ENCODE measurements around the gene GPC6.

GPC6 gene

DNA sequence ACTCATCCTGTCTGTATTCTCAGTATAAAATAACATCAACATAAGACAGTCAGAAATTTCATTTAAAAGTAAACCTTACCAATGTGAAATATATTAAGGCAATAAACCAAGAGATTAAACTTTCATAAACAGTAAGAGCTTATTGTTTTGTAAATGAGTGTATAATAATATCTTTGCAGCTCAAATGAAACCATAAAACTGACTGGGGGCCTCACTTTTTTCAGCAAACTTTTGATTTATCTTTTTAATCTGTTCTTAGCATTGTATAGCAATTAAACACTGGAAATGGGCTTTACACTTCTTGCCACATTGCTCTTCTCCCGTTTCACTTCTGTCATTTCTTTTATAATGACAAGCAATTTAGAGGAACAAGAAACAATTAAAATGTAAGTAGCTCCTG lies 580.3 kb downstream of the GPC6 start:
- in situ Hi-C loops (cut with HindIII; ENCODE audit: low sequenced_read_pairs): no loop called here

GRCh38 chr13:93810264-93810663 lies 583.7 kb downstream of the GPC6 start:
- in situ Hi-C loops (cut with HindIII; ENCODE audit: low sequenced_read_pairs): no loop called here

DNA sequence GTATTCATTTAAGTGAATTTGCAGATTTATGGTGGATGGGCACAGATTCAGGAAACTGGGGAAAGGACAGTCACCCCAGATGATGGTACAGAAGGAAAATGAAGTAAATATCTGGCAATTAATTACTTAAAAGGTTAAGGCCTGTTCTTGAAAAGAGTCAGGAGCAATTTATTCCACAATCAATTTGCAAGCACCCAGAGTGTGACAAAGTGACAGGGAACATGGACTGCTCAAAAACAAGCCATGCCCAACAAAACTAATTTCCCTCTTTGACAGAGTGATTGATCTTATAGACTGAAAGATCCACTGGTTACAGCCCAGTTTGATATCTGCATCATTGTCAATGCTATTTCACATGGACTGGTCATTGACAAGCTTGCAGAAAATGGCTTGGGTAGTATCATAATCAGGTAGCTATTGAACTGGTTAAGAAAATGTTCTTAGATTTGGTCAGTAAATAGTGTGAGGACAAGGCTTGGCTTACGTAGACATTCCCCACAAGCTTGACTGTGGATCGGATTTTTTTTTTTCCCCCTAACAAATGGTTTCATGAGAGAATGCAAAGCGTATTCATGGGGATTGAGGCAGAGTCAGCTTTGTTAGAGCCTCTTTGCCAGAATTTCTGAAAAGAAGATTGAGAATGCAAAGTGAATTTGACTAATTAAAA lies 584.6 kb downstream of the GPC6 start:
- in situ Hi-C loops (cut with HindIII; ENCODE audit: low sequenced_read_pairs): no loop called here

DNA sequence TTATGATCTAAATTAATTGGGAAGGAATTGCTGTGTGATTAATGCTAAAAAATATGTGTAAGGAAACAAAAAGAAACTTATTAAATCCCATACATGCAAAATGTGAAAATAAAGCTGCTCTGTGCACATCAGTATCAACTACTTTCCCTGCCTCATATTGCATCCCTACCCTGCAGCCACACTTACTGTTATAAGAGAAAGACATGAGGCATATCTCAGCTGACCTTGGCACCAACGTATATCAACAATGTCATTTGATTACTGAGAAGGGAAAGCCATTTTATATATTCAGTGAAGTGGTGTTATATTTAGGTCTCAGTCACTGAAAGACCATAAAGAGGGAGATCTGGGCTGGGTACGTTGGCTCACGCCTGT lies 585.1 kb downstream of the GPC6 start:
- in situ Hi-C loops (cut with HindIII; ENCODE audit: low sequenced_read_pairs): no loop called here

DNA sequence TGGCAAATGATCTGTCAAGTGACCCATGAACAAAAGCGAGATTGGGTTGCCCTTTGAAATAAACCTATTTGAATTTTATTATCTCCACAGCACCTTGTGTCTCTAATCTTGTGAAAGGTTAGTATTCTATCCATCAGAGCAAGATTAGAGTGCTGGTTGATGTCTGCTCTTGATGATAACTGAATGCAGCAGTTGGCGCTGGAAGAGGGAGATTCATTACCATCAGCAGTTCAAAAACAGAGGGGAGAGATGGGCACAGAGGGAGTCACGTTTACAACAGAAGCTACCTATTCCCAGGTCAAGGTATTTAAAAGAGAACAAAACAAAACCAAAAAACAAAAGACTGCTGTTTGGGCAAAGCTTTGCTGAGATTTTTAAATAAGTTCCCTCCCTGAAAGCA lies 588.1 kb downstream of the GPC6 start:
- in situ Hi-C loops (cut with HindIII; ENCODE audit: low sequenced_read_pairs): no loop called here

DNA sequence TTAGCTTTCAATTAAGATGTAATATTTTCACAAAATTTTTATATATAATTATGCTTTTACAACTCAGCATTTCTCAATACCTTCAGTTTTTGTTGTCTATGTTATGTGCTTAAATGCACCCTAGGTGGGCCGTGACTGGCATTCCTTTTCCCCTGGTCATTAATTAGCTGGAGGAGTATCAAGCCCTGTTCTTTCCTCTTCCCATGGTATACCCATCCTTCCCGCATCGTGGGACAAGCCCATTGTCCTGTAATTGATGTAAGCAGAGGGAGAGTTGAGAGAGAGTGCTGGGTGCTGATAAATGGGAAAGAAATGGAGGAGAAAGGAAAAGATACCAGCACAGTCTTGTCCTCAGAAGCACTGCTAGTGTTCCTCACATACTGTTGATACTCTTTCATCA lies 591.7 kb downstream of the GPC6 start:
- in situ Hi-C loops (cut with HindIII; ENCODE audit: low sequenced_read_pairs): no loop called here

GRCh38 chr13:93819331-93819890 lies 592.8 kb downstream of the GPC6 start:
- in situ Hi-C loops (cut with HindIII; ENCODE audit: low sequenced_read_pairs): no loop called here

DNA sequence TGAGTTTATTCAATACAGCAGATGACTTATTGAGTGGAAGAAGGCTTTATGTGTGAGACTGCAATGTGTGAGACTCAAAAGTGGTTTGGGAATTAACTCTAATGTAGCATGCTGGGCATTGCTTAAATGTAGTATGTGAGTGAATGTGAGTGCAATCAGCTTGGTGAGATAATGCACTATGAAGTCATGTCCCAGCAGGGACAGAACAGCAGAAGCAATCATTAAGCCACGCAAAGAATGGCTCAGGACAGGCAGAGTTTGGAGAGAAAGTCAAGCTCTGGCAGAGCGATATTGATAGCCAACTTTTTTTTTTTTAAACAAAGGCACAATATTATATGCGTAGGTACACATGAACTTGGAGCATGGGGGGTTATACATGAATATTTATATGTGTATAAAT lies 597.7 kb downstream of the GPC6 start:
- in situ Hi-C loops (cut with HindIII; ENCODE audit: low sequenced_read_pairs): no loop called here

DNA sequence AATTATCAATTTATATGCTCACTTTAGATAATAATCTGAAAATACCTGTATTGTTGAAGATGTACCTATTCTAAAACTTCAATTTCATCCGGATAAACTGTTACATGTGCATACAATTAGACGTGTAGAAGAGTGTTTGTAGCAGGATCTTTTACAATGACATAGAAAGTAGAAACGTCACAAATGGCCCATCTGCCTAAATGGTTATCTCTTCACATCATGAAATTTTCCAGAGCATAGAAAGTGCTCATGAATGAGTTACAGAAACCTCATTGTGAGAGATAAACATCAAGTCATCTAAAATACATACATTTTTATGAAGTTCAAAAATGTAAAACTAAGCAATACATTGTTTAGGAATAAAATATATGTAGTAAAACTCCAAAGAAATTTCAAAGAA lies 607.4 kb downstream of the GPC6 start:
- in situ Hi-C loops (cut with HindIII; ENCODE audit: low sequenced_read_pairs): no loop called here

GRCh38 chr13:93843082-93843481 lies 616.5 kb downstream of the GPC6 start:
- in situ Hi-C loops (cut with HindIII; ENCODE audit: low sequenced_read_pairs): no loop called here

DNA sequence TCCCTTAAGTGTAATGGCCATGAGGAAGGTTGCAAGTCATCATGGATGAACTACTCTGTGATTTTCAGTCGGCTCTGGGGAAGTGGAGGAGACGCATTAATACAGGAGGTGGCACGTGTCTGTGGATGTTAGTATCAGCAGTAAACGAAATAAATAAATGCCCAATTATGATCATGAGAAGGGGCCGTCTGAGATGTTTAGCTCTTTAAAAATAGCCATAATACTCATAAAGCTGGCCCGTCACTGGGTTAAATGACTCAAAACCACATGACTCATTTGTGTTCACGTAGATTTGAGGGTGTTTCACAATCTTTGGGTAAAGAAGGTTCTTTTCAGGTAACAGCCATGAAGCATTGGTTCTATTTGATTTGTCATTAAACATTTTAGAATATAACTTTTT lies 620.6 kb downstream of the GPC6 start:
- in situ Hi-C loops (cut with HindIII; ENCODE audit: low sequenced_read_pairs): no loop called here

GRCh38 chr13:93848247-93848646 lies 621.6 kb downstream of the GPC6 start:
- in situ Hi-C loops (cut with HindIII; ENCODE audit: low sequenced_read_pairs): no loop called here

GRCh38 chr13:93851236-93851635 lies 624.6 kb downstream of the GPC6 start:
- in situ Hi-C loops (cut with HindIII; ENCODE audit: low sequenced_read_pairs): no loop called here

DNA sequence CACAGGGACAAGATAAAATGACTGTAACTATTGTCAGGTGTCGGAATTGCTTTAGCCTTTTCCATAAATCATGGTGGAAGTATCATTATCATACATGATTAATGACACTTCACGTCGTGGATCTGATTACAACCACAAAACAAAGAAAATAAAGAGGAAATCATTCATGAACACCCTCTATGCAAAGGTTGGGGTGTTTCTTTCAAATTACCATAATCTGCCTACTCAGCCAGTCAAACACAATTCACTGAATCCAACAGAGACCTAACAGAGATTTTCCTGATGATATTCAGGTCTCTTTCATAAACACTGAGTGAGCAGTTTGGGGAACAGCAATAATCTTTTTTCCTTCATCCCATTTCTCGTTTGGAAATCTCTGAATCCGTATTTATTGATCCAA lies 627.3 kb downstream of the GPC6 start:
- in situ Hi-C loops (cut with HindIII; ENCODE audit: low sequenced_read_pairs): no loop called here

- in situ Hi-C loops (cut with HindIII; ENCODE audit: low sequenced_read_pairs): no loop called here
Observed at GRCh38 chr13:93857126-93857525, 630.5 kb downstream of the GPC6 start.

- in situ Hi-C loops (cut with HindIII; ENCODE audit: low sequenced_read_pairs): no loop called here
Observed at GRCh38 chr13:93859716-93860115, 633.1 kb downstream of the GPC6 start.

GRCh38 chr13:93861818-93862217 lies 635.2 kb downstream of the GPC6 start:
- in situ Hi-C loops (cut with HindIII; ENCODE audit: low sequenced_read_pairs): no loop called here

- in situ Hi-C loops (cut with HindIII; ENCODE audit: low sequenced_read_pairs): no loop called here
Observed at GRCh38 chr13:93862259-93862658, 635.7 kb downstream of the GPC6 start.

GRCh38 chr13:93865235-93865634 lies 638.6 kb downstream of the GPC6 start:
- in situ Hi-C loops (cut with HindIII; ENCODE audit: low sequenced_read_pairs): no loop called here

- in situ Hi-C loops (cut with HindIII; ENCODE audit: low sequenced_read_pairs): no loop called here
Observed at GRCh38 chr13:93867481-93867880, 640.9 kb downstream of the GPC6 start.

DNA sequence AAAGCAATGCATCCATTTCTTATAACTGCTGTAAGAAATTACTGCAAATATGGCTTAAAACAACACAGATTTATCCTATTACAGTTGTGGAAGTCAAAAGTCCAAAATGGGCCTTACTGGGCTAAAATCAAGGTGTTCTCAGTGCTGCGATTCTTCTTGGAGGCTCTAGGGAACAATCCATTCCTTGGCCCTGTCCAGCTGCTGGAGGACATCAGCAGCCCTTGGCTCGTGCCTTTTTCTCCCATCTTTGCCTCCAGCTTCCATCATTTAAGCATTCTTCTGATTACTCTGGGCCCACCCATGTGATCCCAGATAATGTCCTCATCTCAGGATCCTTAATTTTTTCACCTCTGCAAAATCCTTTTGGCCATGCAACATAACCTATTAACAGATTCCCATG lies 645.8 kb downstream of the GPC6 start:
- in situ Hi-C loops (cut with HindIII; ENCODE audit: low sequenced_read_pairs): no loop called here

DNA sequence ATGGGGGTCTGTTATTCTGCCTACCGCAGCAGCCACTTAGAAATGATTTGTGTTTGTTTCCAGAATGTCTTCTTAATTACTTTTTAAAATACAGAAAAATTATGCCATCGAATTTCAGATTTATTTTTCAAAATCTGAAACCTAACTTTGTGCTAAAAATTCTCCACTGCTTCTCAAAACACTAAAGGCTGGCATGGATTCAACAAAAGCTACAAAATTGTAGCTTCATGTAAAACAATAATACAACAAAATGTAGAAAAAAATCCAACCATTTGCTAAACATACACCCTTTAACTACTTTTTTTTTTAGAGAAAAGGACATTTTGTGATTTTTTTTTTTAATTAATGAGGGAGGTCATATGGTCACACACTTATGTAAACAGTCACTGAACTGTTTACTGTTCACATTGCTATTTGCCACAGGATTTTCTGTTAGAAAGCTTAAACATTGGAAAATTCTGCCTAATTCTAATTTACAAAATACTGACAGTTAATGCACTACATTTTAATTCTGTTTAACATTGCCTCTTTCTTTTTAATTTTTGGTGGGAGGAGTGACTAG lies 646.3 kb downstream of the GPC6 start:
- in situ Hi-C loops (cut with HindIII; ENCODE audit: low sequenced_read_pairs): no loop called here

GRCh38 chr13:93875547-93875946 lies 648.9 kb downstream of the GPC6 start:
- in situ Hi-C loops (cut with HindIII; ENCODE audit: low sequenced_read_pairs): no loop called here
